ENCODE measurements around the gene DNASE1L3. TPM values are rescaled to one million over a fixed set of nuclear protein-coding genes. Genes with fewer than 3 reads are reported as not detected.

Gene DNASE1L3
- total RNA-seq, 2 donors from 2014 or later: 1.4 to 2.3 TPM

DNA sequence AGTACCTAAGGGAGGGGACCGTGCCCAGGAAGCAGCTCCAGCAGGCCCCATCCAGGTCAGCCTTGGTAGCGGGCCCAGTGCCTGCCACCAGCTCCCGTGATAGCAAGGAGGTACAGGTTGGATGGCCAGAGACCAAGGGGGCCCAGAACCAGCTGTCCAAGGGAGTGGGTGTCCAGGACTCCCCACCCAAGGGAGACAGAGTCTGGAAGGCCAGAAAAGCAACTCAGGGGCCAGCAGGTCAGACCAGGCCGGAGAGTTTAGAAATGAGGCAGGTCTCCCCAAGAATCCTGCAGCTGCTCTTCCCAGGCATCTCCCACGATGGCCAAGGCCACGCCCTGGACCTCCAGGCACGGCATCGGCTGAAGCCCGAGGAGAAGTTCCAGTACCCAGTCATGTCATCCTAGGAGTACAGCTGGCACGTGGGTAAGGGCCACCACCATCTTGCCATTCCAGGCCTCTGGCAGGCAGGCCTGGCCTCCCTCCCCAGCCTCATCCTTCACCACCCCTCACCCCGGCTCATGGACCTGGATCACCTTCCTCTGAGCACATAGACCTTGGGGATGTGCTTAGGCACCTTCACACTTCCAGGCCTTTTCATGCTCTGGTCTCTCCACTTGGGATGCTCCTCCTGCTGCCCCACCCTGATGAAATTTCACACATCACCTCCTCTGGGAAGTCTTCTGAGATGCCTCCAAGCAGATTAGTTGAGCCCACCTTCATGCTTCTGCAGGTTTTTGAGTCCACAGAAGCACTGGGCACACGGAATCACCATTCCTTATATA is 30.5 kb downstream of the DNASE1L3 start:
- WGBS: 87% methylated on average over 6 of the region's 12 CpGs
- no peaks in the 10 kb centered on the region for H3K9me3 ChIP-seq
- no peak overlapping the region for H3K27ac ChIP-seq
- H3K4me1 ChIP-seq (replicated peaks): peaks cover 2% of the 10 kb centered on the region
- H3K4me3 ChIP-seq: no peak overlapping the region
- no peaks in the 10 kb centered on the region for H3K27me3 ChIP-seq (replicated peaks; ENCODE audit: insufficient read depth)
- intact Hi-C loops (cut with DNase I): loop anchor here (10.0 kb wide), 1 partner anchor 235 kb away; no protein-coding TSS in a partner anchor
- TF ChIP-seq POLR2AphosphoS5 (IDR thresholded peaks at IDR 0.05): no peak
- TF ChIP-seq POLR2A (IDR thresholded peaks at IDR 0.05): no peak
- TF ChIP-seq, protein P1, sequence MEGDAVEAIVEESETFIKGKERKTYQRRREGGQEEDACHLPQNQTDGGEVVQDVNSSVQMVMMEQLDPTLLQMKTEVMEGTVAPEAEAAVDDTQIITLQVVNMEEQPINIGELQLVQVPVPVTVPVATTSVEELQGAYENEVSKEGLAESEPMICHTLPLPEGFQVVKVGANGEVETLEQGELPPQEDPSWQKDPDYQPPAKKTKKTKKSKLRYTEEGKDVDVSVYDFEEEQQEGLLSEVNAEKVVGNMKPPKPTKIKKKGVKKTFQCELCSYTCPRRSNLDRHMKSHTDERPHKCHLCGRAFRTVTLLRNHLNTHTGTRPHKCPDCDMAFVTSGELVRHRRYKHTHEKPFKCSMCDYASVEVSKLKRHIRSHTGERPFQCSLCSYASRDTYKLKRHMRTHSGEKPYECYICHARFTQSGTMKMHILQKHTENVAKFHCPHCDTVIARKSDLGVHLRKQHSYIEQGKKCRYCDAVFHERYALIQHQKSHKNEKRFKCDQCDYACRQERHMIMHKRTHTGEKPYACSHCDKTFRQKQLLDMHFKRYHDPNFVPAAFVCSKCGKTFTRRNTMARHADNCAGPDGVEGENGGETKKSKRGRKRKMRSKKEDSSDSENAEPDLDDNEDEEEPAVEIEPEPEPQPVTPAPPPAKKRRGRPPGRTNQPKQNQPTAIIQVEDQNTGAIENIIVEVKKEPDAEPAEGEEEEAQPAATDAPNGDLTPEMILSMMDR (IDR thresholded peaks at IDR 0.05): no peak
- no peak for DNase-seq (ENCODE audit: low spot score)
- no peaks in the 10 kb centered on the region for H3K36me3 ChIP-seq

DNA sequence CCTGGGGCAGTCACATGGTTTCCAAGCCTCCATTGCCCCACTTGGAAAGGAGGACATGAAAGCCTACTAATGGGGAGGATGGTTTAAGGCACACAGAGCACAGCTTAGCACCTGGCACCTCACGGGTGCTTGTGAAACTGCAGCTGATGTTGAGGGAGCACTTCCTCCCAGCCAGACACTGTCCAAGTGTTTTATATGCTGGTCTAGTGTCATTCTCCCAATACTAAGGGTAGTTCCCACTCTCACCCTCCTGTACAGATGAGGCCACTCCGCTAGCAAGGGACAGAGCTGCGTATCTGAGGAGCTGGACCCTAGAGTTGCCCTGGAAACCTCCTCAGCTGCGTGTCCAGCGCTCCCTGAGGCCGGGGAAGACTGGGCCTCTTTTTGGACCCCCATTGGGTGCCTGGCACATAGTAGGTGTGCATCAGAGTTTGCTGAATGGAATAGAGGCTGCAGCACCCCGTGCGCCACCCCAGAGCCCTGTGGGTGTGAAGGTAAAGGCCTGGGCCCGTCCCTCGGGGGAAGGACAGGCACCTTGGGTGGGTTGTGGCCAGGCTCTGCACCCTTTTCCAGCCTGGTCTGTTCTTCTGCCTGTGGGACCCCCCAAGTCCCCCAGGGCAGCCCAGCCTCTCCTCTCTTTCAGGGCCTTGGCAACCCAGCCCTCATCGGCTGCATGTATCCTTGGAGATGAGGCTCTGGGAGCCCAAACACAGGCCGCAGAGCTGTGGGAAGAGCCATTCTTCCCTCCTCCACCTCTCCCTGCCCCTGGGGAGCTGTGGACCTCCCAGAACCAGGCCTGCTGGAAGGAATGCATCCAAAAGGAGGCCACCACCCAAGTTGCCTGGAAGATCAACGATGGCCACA is 31.3 kb downstream of the DNASE1L3 start:
- Histone ChIP-seq H3K4me1 (replicated peaks) (peaks cover 6% of the 10 kb centered on the region), H3K9me3 (no peaks in the 10 kb centered on the region), H3K36me3 (no peaks in the 10 kb centered on the region), H3K4me3 (no peak overlapping the region), H3K27me3 (replicated peaks; ENCODE audit: insufficient read depth) (no peaks in the 10 kb centered on the region), H3K27ac (no peak overlapping the region)
- no peak for DNase-seq (ENCODE audit: low spot score)
- intact Hi-C loops (cut with DNase I): loop anchor here (5.0 to 10.0 kb wide), 3 partner anchors 118 to 315 kb away; no protein-coding TSS in a partner anchor
- TF ChIP-seq, protein P1 (IDR thresholded peaks at IDR 0.05): no peak
- WGBS: 84% methylated on average over 13 of the region's 13 CpGs

DNA sequence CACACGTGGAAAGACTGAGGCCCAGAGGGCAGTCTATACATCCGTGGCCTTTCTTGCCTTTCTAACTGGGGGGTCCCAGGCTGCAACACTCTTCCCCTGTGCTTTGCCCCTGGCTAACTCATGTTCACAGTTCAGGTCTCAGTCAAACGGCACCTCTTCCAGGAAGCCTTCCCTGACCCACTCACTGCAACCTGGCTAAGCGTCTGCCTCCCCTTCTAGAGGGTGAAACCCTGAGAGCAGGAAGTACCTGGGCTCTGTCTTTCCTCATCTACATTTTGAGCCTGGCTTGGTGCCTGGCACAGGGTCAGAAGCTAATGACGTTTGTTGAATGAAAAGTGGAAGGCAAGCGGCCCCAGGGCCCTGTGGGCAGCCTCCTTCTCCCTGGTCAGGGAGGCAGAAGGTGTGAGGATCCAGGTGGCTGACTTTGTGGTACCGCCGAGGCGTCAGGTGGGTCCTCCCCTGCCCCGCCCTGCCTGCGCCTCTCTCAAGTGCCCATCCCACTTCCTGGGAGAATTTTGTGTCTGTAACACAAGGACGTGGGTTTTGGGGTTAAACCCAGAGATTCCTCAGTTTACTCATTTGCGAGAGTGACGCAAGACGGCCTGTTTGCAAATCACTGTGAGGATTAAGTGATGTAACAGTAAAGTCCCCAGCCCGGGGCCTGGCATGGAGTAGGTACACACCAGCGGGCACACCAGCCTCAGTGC is 32.1 kb downstream of the DNASE1L3 start:
- no peak overlapping the region for H3K27ac ChIP-seq
- H3K4me3 ChIP-seq: no peak overlapping the region
- H3K4me1 ChIP-seq (replicated peaks): peaks cover 6% of the 10 kb centered on the region
- no peak for DNase-seq (ENCODE audit: low spot score)
- no peaks in the 10 kb centered on the region for H3K27me3 ChIP-seq (replicated peaks; ENCODE audit: insufficient read depth)
- TF ChIP-seq, protein P1 (IDR thresholded peaks at IDR 0.05): no peak
- no peak for TF ChIP-seq POLR2AphosphoS5 (IDR thresholded peaks at IDR 0.05)
- no peak for TF ChIP-seq POLR2A (IDR thresholded peaks at IDR 0.05)
- intact Hi-C loops (cut with DNase I): loop anchor here (5.0 to 10.0 kb wide), 2 partner anchors 119 to 314 kb away; no protein-coding TSS in a partner anchor
- 74% methylated on average over 17 of the region's 17 CpGs for WGBS
- H3K36me3 ChIP-seq: no peaks in the 10 kb centered on the region
- no peaks in the 10 kb centered on the region for H3K9me3 ChIP-seq

DNA sequence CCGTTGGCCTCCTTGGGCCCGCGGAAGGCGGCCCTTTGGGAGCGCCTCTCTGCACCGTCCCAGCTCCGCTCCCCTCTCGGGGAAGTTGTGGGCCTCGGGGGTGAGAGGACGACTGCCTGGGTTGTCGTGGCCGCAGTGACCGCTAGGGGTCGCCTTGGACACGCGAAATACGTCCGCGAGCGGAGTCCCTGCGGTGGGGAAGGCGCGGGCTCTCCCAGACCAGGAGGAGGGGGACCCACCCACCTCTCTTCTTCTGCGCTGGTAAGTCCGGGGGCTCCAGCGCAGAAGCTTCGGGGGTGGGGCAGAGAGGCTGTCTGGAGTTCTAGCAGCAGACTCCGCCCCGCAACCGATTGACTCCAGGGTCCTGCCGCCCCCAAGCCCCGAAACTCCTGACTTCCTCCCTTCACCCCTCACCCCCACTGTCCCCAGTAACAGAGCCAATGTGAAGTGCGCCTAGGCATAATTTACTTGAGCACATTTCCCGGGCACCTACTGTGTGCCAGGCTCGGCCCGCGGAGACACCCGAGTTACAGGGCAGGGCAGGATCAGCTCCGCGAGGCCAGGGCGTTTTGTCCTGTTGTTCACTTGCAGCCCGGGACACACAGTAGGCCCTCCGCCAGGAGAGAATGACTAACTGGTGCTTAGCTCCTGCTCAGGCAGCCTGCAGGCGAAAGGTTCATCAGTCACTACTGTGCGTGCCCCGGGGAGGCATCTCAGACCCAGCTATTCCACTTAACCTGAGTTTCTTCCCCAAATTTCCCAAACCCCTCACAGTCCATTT is 32.8 kb downstream of the DNASE1L3 start:
- H3K9me3 ChIP-seq: no peaks in the 10 kb centered on the region
- H3K27me3 ChIP-seq (replicated peaks; ENCODE audit: insufficient read depth): no peaks in the 10 kb centered on the region
- DNase-seq (ENCODE audit: low spot score): peak; percentile 84
- intact Hi-C loops (cut with DNase I): loop anchor here (5.0 to 10.0 kb wide), 2 partner anchors 119 to 313 kb away; no protein-coding TSS in a partner anchor
- peaks cover 6% of the 10 kb centered on the region for H3K4me1 ChIP-seq (replicated peaks)
- TF ChIP-seq, protein P1 (IDR thresholded peaks at IDR 0.05): peak; percentile 81 to 94 (median 88)
- TF ChIP-seq POLR2AphosphoS5 (IDR thresholded peaks at IDR 0.05) (peak; percentile 54), POLR2A (IDR thresholded peaks at IDR 0.05) (no peak)
- H3K36me3 ChIP-seq: no peaks in the 10 kb centered on the region
- no peak overlapping the region for H3K27ac ChIP-seq
- peak overlapping the region; percentile 15 to 25 for H3K4me3 ChIP-seq
- 14% methylated on average over 28 of the region's 46 CpGs for WGBS

Data from prostate gland (tissue), 2 donors.